ENCODE measurements around the gene EMC10. TPM values are rescaled to one million over a fixed set of nuclear protein-coding genes. Genes with fewer than 3 reads are reported as not detected.
"Not testable (repeated sequence)": the region's sequence is repeated elsewhere in the genome, so short reads cannot be mapped to it uniquely, and the experiment has no call there.

Gene EMC10
- total and polyA plus RNA-seq, 8 donors, result 30.8 to 284 (median 57.6) TPM

GRCh38 chr19:50522881-50523280 is 46.6 kb downstream of the EMC10 start:
- no peaks in the 10 kb centered on the region for H3K4me1 ChIP-seq
- H3K27me3 ChIP-seq, result no peaks in the 10 kb centered on the region
- TF ChIP-seq, protein P1, sequence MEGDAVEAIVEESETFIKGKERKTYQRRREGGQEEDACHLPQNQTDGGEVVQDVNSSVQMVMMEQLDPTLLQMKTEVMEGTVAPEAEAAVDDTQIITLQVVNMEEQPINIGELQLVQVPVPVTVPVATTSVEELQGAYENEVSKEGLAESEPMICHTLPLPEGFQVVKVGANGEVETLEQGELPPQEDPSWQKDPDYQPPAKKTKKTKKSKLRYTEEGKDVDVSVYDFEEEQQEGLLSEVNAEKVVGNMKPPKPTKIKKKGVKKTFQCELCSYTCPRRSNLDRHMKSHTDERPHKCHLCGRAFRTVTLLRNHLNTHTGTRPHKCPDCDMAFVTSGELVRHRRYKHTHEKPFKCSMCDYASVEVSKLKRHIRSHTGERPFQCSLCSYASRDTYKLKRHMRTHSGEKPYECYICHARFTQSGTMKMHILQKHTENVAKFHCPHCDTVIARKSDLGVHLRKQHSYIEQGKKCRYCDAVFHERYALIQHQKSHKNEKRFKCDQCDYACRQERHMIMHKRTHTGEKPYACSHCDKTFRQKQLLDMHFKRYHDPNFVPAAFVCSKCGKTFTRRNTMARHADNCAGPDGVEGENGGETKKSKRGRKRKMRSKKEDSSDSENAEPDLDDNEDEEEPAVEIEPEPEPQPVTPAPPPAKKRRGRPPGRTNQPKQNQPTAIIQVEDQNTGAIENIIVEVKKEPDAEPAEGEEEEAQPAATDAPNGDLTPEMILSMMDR (IDR thresholded peaks at IDR 0.05), result no peak
- TF ChIP-seq POLR2AphosphoS5 (IDR thresholded peaks at IDR 0.05) (no peak), POLR2A (IDR thresholded peaks at IDR 0.05) (no peak), EP300 (IDR thresholded peaks at IDR 0.05) (no peak)
- H3K36me3 ChIP-seq, result peaks cover 0 to 12% (median 2%) of the 10 kb centered on the region in 4 donors
- H3K27ac ChIP-seq, result no peak overlapping the region
- 83 to 99% (median 88%) methylated on average over 7 to 10 of the region's 10 CpGs for WGBS, 5 donors
- H3K4me3 ChIP-seq, result no peak overlapping the region
- H3K9me3 ChIP-seq, result no peaks in the 10 kb centered on the region
- intact Hi-C loops (cut with DNase I; ENCODE audit: low total_unique reads), result no loop called here
- DNase-seq, result no peak

DNA sequence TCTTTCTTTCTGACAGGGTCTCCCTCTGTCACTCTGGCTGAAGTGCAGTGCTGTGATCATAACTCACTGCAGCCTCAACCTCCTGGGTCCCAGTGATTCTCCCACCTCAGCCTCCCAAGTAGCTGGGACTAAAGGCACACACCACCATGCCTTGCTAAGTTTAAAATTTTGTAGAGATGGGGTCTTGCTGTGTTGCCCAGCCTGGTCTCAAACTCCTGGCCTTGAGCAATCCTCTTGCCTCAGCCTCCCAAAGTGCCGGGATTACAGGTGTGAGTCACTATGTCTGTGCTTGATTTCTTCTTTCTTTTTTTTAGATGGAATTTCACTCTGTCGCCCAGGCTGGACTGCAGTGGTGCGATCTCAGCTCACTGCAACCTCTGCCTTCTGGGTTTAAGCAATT is 51.7 kb downstream of the EMC10 start:
- intact Hi-C loops (cut with DNase I; ENCODE audit: low total_unique reads); DNase-seq; H3K27ac ChIP-seq; H3K36me3 ChIP-seq; H3K4me3 ChIP-seq; H3K4me1 ChIP-seq: not testable (repeated sequence)
- Histone ChIP-seq H3K9me3 (peaks cover 7 to 14% (median 11%) of the 10 kb centered on the region in 4 donors), H3K27me3 (peaks cover 0 to 46% (median 15%) of the 10 kb centered on the region in 3 donors)
- WGBS, 5 donors, result 83 to 91% (median 88%) methylated on average over 3 of the region's 3 CpGs

DNA sequence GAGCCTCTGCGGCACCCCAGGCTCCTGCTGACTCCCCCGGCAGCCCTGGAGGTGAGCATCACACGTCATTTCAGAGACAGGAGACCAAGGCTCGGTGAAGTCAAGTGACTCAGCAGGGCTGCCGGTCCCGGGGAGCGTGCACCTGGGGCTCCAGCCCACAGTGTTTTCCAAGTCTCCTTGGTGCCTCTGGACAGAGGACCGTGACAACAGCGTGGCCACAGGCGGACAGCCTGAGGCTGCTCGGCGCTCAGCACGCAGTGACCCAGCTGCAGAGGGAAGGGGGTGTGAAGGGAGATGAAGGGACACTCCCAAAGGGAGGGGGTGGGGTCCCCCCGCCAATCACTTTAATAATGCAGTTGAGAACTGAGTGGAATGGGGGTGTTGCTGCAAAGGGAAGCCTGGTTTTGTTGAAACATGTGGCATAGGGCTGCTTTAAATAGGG is 54.9 kb downstream of the EMC10 start:
- H3K9me3 ChIP-seq, result peaks cover 7 to 23% (median 15%) of the 10 kb centered on the region in 4 donors
- peaks cover 0 to 46% (median 15%) of the 10 kb centered on the region in 3 donors for H3K27me3 ChIP-seq
- no peak overlapping the region for H3K4me3 ChIP-seq
- DNase-seq, result no peak
- no peak overlapping the region for H3K27ac ChIP-seq
- intact Hi-C loops (cut with DNase I; ENCODE audit: low total_unique reads), result no loop called here
- H3K36me3 ChIP-seq, result peaks cover 0 to 6% (median 0%) of the 10 kb centered on the region in 4 donors
- TF ChIP-seq, protein P1 (IDR thresholded peaks at IDR 0.05), result no peak
- TF ChIP-seq POLR2A (IDR thresholded peaks at IDR 0.05) (no peak), POLR2AphosphoS5 (IDR thresholded peaks at IDR 0.05) (no peak), EP300 (IDR thresholded peaks at IDR 0.05) (no peak)
- no peaks in the 10 kb centered on the region for H3K4me1 ChIP-seq
- 52 to 67% (median 57%) methylated on average over 13 to 14 of the region's 14 CpGs for WGBS, 5 donors

DNA sequence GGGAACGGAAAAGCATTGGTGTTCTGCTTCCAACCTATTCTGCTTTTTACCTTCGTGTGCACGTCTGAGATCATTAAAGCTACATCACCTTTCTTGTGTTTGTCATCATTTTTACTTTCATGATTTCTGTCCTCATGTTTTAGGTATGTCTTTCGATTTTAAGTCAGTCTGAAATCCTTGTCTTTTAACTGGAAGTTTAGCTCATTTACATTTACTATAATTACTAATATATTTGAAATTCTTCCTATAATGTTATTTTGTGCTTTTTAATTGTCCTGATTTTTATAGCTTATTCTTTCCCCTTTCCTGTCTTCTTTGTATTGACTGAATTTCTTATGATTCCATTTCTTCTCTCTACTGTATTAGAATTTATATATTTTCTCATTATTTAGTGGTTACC is 56.6 kb downstream of the EMC10 start:
- no peak overlapping the region for H3K27ac ChIP-seq
- no peaks in the 10 kb centered on the region for H3K4me1 ChIP-seq
- intact Hi-C loops (cut with DNase I; ENCODE audit: low total_unique reads), result no loop called here
- H3K27me3 ChIP-seq, result peaks cover 0 to 58% (median 15%) of the 10 kb centered on the region in 3 donors
- H3K9me3 ChIP-seq, result peaks cover 7 to 23% (median 15%) of the 10 kb centered on the region in 4 donors
- H3K36me3 ChIP-seq, result peaks cover 0 to 6% (median 0%) of the 10 kb centered on the region in 4 donors
- no peak overlapping the region for H3K4me3 ChIP-seq
- WGBS, 5 donors, result 83 to 88% (median 86%) methylated on average over 4 of the region's 4 CpGs
- no peak for DNase-seq
- TF ChIP-seq EP300 (IDR thresholded peaks at IDR 0.05) (no peak), POLR2A (IDR thresholded peaks at IDR 0.05) (no peak), POLR2AphosphoS5 (IDR thresholded peaks at IDR 0.05) (no peak)
- TF ChIP-seq, protein P1 (IDR thresholded peaks at IDR 0.05), result no peak

DNA sequence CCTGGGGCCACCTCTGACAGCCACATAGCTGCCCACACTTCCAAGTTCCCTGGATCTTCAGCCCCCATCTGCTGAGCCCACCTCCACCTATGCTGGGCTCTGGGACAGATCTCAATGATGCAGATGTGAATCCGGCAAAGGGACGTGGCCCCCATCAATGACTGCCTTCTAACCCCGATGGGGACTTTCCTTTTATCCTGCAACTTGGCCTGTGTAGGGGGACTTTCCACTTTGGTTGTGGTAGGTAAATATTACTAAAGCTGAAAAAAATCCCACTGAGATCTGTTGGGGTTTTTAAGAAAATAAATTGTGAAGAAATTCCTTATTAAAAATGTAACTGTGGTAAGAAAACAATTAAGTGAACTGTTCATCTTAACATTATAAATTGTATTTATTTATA is 58.2 kb downstream of the EMC10 start:
- Histone ChIP-seq H3K36me3 (peaks cover 0 to 6% (median 0%) of the 10 kb centered on the region in 4 donors), H3K9me3 (peaks cover 7 to 23% (median 15%) of the 10 kb centered on the region in 4 donors), H3K27me3 (peaks cover 0 to 56% (median 7%) of the 10 kb centered on the region in 3 donors), H3K27ac (no peak overlapping the region), H3K4me3 (no peak overlapping the region), H3K4me1 (no peaks in the 10 kb centered on the region)
- TF ChIP-seq POLR2AphosphoS5 (IDR thresholded peaks at IDR 0.05), result no peak
- TF ChIP-seq, protein P1 (IDR thresholded peaks at IDR 0.05), result no peak
- TF ChIP-seq POLR2A (IDR thresholded peaks at IDR 0.05), result no peak
- TF ChIP-seq EP300 (IDR thresholded peaks at IDR 0.05), result no peak
- intact Hi-C loops (cut with DNase I; ENCODE audit: low total_unique reads), result no loop called here
- WGBS, 5 donors, result 67 to 90% (median 81%) methylated on average over 3 of the region's 3 CpGs
- DNase-seq, result no peak

Data from stomach (tissue), 9 donors.